ENCODE data around the gene NPFF. TPM values are rescaled to one million over a fixed set of nuclear protein-coding genes. Genes with fewer than 3 reads are reported as not detected.
A peak's percentile ranks its signal among the peaks of the same experiment; 100 is the strongest.

The NPFF gene
- total RNA-seq, 2 donors from 2014 or later = not detected

DNA sequence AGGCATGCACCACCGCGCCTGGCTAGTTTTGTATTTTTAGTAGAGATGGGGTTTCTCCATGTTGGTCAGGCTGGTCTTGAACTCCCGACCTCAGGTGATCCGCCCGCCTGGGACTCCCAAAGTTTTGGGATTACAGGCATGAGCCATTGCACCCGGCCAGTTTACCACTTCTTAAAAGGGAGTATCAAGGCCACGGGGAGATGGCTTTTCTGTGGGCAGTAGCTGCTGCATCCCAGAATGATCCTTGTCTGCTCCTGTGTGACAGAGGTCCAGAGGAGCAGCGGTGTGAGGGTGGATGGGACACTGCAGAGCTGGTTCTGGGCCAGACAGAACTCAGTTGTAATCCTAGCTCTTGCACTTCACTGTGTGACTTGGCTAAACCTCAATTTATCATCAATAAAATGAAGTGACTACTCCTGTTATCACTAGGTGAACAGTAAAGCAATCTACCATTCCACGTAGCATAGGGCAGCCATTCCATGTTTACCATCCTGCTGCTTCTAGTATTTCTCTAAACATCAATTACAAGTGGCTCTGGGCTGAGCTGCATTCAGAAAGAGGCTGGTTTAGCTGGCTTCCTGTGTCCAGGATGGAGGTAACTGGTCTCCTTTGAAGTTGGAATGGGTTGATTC is 3.0 kb upstream of the NPFF start:
- WGBS, 2 experiments (ENCODE audit: insufficient coverage in 1 of 2, insufficient read length in 1 of 2) = 73 to 94% methylated on average over 7 to 9 of the region's 9 CpGs
- H3K4me1 Mint-ChIP-seq = no peaks in the 10 kb centered on the region
- no peaks in the 10 kb centered on the region for H3K4me1 ChIP-seq (ENCODE audit: control insufficient read depth, insufficient read depth, low read length)
- no peak overlapping the region for H3K9ac ChIP-seq (ENCODE audit: extremely low read depth, low read length, poor library complexity, severe bottlenecking)
- H3K36me3 ChIP-seq (ENCODE audit: control insufficient read depth, insufficient read depth, low read length) = peaks cover 49% of the 10 kb centered on the region
- H3K27me3 Mint-ChIP-seq (ENCODE audit: insufficient read depth) = no peaks in the 10 kb centered on the region
- H3K4me3 ChIP-seq (ENCODE audit: low read length) = no peak overlapping the region
- no peak overlapping the region for H3K27ac Mint-ChIP-seq
- no peak for DNase-seq
- no peak for TF ChIP-seq CTCF (conservative IDR thresholded peaks at IDR 0.05)
- H3K27ac ChIP-seq (ENCODE audit: low read depth, low read length) = no peak overlapping the region
- H3K9me3 Mint-ChIP-seq = no peaks in the 10 kb centered on the region
- no peaks in the 10 kb centered on the region for H3K9me3 ChIP-seq (ENCODE audit: control insufficient read depth, low read length)
- H3K27me3 ChIP-seq (ENCODE audit: control insufficient read depth, insufficient read depth, low read length, poor library complexity, severe bottlenecking) = no peaks in the 10 kb centered on the region
- peaks cover 30% of the 10 kb centered on the region for H3K36me3 Mint-ChIP-seq (ENCODE audit: low read depth)
- H3K4me3 Mint-ChIP-seq = no peak overlapping the region

DNA sequence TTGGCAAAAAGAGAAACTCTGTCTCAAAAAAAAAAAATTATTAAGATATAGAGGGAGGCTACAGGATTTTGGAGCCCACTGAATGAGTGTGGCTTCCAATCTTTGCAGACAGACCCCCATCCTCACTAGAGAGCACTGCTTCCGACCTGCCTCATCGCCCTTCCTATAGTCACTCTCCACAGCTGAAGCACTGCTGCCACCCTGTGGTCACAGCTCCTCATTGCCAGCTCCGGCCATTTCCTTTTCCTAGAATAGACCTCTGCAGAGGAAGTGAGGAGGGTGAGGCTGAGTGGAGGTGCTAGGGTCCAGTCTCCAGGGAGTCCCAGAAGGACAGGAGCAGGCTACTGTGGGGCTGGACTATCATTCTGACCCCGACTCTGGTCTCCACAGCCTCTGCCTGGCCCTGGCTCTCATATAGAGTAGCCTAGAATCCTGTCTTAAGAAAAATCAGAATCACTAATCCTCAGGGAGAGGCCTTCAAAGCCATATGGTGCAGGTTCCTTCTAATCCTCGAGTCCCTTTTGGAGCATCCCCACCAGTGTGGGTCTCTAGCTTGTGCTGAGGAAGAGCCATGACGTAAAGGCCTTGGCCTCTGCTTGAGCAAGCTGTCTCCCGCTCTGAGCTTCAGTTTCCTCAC is 1.4 kb upstream of the NPFF start:
- H3K27ac ChIP-seq (ENCODE audit: low read depth, low read length) = no peak overlapping the region
- no peaks in the 10 kb centered on the region for H3K4me1 ChIP-seq (ENCODE audit: control insufficient read depth, insufficient read depth, low read length)
- Mint-ChIP-seq H3K4me3 (no peak overlapping the region), H3K9me3 (no peaks in the 10 kb centered on the region), H3K27ac (no peak overlapping the region), H3K4me1 (no peaks in the 10 kb centered on the region), H3K27me3 (ENCODE audit: insufficient read depth) (no peaks in the 10 kb centered on the region), H3K36me3 (ENCODE audit: low read depth) (peaks cover 29% of the 10 kb centered on the region)
- H3K27me3 ChIP-seq (ENCODE audit: control insufficient read depth, insufficient read depth, low read length, poor library complexity, severe bottlenecking) = no peaks in the 10 kb centered on the region
- peak; percentile 100 for DNase-seq
- no peak overlapping the region for H3K4me3 ChIP-seq (ENCODE audit: low read length)
- TF ChIP-seq CTCF (conservative IDR thresholded peaks at IDR 0.05) = peak; percentile 95
- no peak overlapping the region for H3K9ac ChIP-seq (ENCODE audit: extremely low read depth, low read length, poor library complexity, severe bottlenecking)
- 42 to 93% methylated on average over 3 to 7 of the region's 7 CpGs for WGBS, 2 experiments (ENCODE audit: insufficient coverage in 1 of 2, insufficient read length in 1 of 2)
- H3K36me3 ChIP-seq (ENCODE audit: control insufficient read depth, insufficient read depth, low read length) = peaks cover 53% of the 10 kb centered on the region
- H3K9me3 ChIP-seq (ENCODE audit: control insufficient read depth, low read length) = no peaks in the 10 kb centered on the region

- Mint-ChIP-seq H3K4me1 (no peaks in the 10 kb centered on the region), H3K36me3 (ENCODE audit: low read depth) (peaks cover 31% of the 10 kb centered on the region), H3K27me3 (ENCODE audit: insufficient read depth) (no peaks in the 10 kb centered on the region), H3K4me3 (no peak overlapping the region), H3K27ac (no peak overlapping the region), H3K9me3 (no peaks in the 10 kb centered on the region)
- peaks cover 52% of the 10 kb centered on the region for H3K36me3 ChIP-seq (ENCODE audit: control insufficient read depth, insufficient read depth, low read length)
- no peaks in the 10 kb centered on the region for H3K27me3 ChIP-seq (ENCODE audit: control insufficient read depth, insufficient read depth, low read length, poor library complexity, severe bottlenecking)
- WGBS, 2 experiments (ENCODE audit: insufficient coverage in 1 of 2, insufficient read length in 1 of 2) = 84 to 89% methylated on average over 3 to 4 of the region's 4 CpGs
- TF ChIP-seq CTCF (conservative IDR thresholded peaks at IDR 0.05) = no peak
- H3K9me3 ChIP-seq (ENCODE audit: control insufficient read depth, low read length) = no peaks in the 10 kb centered on the region
- H3K4me3 ChIP-seq (ENCODE audit: low read length) = no peak overlapping the region
- no peak overlapping the region for H3K9ac ChIP-seq (ENCODE audit: extremely low read depth, low read length, poor library complexity, severe bottlenecking)
- DNase-seq = no peak
- no peaks in the 10 kb centered on the region for H3K4me1 ChIP-seq (ENCODE audit: control insufficient read depth, insufficient read depth, low read length)
- H3K27ac ChIP-seq (ENCODE audit: low read depth, low read length) = no peak overlapping the region
Observed at GRCh38 chr12:53507603-53507885, 260 bp upstream of the NPFF start.

All from endodermal cell (in vitro differentiated cells).